HCEC 1CT (cell line): ENCODE measurements around the gene OR1A2.
"Not testable (repeated sequence)": the region's sequence is repeated elsewhere in the genome, so short reads cannot be mapped to it uniquely, and the experiment has no call there.

Experiments
- DNase-seq: peaks from one replicate; pipeline ENCODE4 v3.0.0-alpha.2; 2017

The OR1A2 gene

GRCh38 chr17:3197219-3197618 lies at the start of gene OR1A2:
TSS of gene OR1A2 (plus strand) at chr17:3197519. CDS start at chr17:3197519, 0 bp downstream.
- DNase-seq, result no peak

- DNase-seq, result no peak
Observed at GRCh38 chr17:3157218-3157617, 40.1 kb upstream of the OR1A2 start.

DNA sequence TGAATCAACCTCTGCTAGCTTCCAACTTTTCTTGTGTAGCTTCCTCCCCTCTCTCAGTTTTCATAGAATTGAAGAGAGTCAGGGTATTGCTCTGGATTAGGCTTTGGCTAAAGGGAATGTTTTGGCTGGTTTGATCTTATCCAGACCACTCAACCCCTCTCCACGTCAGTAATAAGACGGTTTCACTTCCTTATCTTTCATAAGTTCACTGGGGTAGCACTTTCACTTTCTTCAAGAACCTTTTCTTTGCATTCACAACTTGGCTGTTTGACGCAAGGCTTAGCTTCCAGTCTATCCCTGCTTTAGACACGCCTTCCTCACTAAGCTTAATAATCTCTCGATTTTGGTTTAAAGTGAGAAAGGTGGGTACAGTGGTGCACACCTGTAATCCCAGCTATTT lies 29.7 kb upstream of the OR1A2 start:
- DNase-seq, result no peak

DNA sequence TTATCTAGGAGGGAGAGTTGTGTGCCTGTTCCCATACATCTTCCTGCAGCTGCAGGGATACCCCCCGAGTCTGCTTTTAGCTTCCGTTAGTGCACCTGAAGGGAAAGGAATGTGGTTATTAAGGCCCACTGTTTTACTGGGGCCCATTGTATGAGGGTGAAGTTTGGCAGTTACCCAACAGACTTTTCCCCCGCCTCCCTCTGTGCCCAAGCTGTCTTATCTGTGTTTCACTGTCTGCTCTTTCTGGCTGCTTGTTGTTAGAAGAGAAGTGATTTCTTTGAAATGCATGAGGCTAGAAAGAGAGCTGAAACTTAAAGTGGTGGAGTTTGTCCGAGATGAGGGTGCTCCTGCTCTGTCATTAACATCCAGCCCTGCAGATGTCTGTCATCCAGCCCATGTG lies 7.4 kb upstream of the OR1A2 start:
- DNase-seq, result no peak

GRCh38 chr17:3207367-3207766 lies 10.0 kb downstream of the OR1A2 start, which contains the start of gene OR1A1:
TSS of gene OR1A1 (plus strand) at chr17:3207667. CDS start at chr17:3215621, 7,954 bp downstream.
- DNase-seq, result no peak

- no peak for DNase-seq
Observed at GRCh38 chr17:3208484-3208883, 11.2 kb downstream of the OR1A2 start.

- no peak for DNase-seq
Observed at GRCh38 chr17:3213001-3213400, 15.7 kb downstream of the OR1A2 start.

DNA sequence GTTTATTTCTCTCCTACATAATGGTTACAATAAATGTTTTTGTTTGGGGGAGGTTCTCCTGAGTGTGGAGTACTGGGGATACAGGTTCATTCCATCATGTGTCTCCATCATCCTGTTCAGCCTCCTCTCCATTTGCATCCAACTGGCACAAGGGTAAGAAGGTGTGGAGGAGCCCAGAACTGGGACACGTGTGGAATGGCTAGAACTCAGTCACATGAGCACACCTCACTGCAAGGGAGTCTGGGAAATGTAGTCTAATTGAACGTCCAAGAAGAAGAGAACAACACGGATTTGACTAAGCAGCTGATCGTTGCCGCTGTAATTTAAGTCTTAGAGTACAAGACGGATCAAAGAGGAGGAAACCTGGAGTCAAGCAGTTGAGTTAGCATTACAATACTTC lies 16.3 kb downstream of the OR1A2 start:
- no peak for DNase-seq

DNA sequence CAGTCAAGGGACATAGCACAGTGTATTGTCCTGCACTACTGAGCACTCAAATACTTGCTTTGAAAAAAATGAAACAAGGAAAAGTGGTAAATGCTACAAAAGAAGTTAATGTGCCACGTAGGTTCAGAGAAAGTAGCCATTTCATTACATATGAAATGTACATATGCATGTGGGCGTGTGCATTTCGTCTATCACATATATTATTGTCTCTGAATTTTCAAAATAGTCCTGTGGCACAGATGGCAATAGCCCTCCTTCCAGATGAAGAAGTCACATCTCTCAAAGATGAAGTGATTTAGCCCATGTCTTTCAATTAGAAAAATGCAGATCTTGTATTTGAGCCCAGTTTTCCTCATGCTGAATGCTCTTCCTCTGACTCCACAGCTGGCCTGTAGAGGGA lies 22.7 kb downstream of the OR1A2 start:
- not testable (repeated sequence) for DNase-seq

- DNase-seq, result no peak
Observed at GRCh38 chr17:3221850-3222249, 24.5 kb downstream of the OR1A2 start.

DNA sequence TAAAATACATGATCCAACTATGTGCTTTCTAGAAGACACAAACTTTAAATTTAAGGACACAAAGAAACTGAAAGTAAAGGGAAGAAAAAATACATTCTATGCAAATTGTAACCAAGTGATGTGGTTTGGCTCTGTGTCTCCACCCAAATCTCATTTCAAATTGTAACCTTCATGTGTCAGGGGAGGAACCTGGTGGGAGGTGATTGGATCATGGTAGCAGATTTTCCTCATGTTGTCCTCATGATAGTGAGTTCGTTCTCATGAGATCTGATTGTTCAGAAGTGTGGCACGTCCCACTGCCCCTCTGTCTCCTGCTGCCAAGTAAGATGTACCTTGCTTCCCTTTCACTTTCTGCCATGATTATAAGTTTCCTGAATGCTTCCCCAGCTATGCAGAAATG lies 25.2 kb downstream of the OR1A2 start:
- no peak for DNase-seq

DNA sequence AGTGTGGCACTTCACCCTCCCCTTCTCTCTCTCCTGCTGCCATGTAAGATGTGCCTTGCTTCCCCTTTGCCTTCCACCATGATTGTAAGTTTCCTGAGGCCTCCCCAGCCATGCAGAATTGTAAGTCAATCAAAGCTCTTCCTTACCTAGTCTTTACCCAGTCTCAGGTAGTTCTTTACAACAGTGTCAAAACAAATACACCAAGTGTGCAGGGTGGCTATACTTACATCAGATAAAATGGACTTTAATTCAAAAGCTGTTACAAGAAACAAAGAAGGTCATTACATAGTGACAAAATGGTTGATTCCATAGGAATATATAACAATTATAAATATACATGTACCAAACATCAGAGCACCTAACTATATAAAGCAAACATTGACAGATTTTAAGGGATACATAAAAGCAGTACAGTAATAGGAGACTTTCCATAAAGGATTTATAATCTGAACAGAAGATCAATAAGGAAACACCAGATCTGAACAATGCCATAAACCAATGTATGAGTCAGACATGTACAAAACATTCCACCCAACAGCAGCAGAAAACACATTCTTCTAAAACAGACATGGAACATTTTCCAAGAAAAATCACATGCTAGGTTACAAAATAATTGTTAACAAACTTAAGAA lies 27.5 kb downstream of the OR1A2 start:
- not testable (repeated sequence) for DNase-seq

GRCh38 chr17:3232300-3232699 lies 35.0 kb downstream of the OR1A2 start:
- DNase-seq, result not testable (repeated sequence)

GRCh38 chr17:3238685-3239084 lies 41.4 kb downstream of the OR1A2 start:
- not testable (repeated sequence) for DNase-seq

- not testable (repeated sequence) for DNase-seq
Observed at GRCh38 chr17:3241044-3241443, 43.7 kb downstream of the OR1A2 start.

DNA sequence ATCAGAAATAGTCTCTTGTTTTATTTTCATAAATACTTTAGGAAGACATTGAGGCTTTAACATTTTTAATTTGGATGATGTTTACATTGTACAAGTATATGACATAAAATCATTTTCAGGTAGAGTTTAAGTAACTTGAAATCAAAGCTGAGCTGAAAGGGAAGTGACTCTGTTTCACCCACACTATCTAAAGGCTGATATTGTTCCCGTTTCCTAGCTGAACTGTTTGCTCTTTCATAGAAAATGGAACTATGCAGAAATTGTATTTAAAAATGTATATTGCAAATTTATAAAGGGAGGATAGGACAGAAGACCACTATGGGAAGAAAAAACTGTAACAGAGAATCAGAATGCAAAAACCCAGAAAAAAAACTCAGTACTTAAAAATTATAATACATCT lies 47.5 kb downstream of the OR1A2 start:
- not testable (repeated sequence) for DNase-seq
